Activated B cell treated with CpG ODN at 0.5 μM for 24 hours (primary cell): ENCODE results near the gene MTRFR. TPM values are rescaled to one million over a fixed set of nuclear protein-coding genes. Genes with fewer than 3 reads are reported as not detected.

Experiments used
- ATAC-seq: fragments of 200-7000 bp; cut with Tn5 transposase; one replicate; pipeline ENCODE4 v1.10.0; 2021; ENCODE audit warnings: low read depth, mild to moderate bottlenecking, moderate library complexity
- CTCF ChIA-PET: fragments of 350-600 bp; sonication (Branson Sonifier 250); formaldehyde crosslinking; loops from one replicate; lab custom pipeline; 2021; ENCODE audit warnings: antibody characterized with exemption; lab: Charles Lee
- POLR2A ChIA-PET: fragments of 350-600 bp; sonication (Branson Sonifier 250); formaldehyde crosslinking; loops from one replicate; lab custom pipeline; 2021; ENCODE audit warnings: antibody characterized with exemption; lab: Charles Lee
- DNase-seq: peaks from one replicate; pipeline ENCODE4 v3.0.0; 2022
- H3K27ac Mint-ChIP-seq: one replicate; pipeline ENCODE4 v1.8.0; 2020; ENCODE audit warnings: mixed read lengths
- H3K27me3 Mint-ChIP-seq: one replicate; pipeline ENCODE4 v1.8.0; 2021; ENCODE audit warnings: mixed read lengths
- H3K36me3 Mint-ChIP-seq: one replicate; pipeline ENCODE4 v1.8.0; 2021; ENCODE audit warnings: low read depth, mixed read lengths
- H3K4me1 Mint-ChIP-seq: one replicate; pipeline ENCODE4 v1.8.0; 2021; ENCODE audit warnings: mixed read lengths
- H3K4me3 Mint-ChIP-seq: one replicate; pipeline ENCODE4 v1.8.0; 2020; ENCODE audit warnings: mild to moderate bottlenecking, mixed read lengths
- H3K9me3 Mint-ChIP-seq: one replicate; pipeline ENCODE4 v1.8.0; 2020; ENCODE audit warnings: mixed read lengths
- CTCF ChIP-seq: fragments of 200-600 bp; IDR thresholded peaks from one replicate; pipeline ENCODE4 v1.8.0; 2022; ENCODE audit warnings: antibody characterized with exemption, mild to moderate bottlenecking
- intact Hi-C: fragments of 100-400 bp; cut with micrococcal nuclease; formaldehyde crosslinking; loops from one replicate; pipeline ENCODE4 v1.15.1; 2024
- total RNA-seq: library from RNA; stranded (reverse); gene quantifications from 2 replicates; pipeline ENCODE4 v1.2.3, GENCODE V29; 2022

Gene MTRFR
- total RNA-seq, 1 donor from 2014 or later: 23.6 TPM

GRCh38 chr12:123289911-123290310, 56.7 kb downstream of the MTRFR start:
- no peaks in the 10 kb centered on the region for H3K4me1 Mint-ChIP-seq
- no peaks in the 10 kb centered on the region for H3K27me3 Mint-ChIP-seq
- ATAC-seq (no peak), DNase-seq (no peak)
- no peak overlapping the region for H3K4me3 Mint-ChIP-seq
- ChIA-PET CTCF (no interaction called here), POLR2A (no interaction called here)
- no peak for TF ChIP-seq CTCF
- no peak overlapping the region for H3K27ac Mint-ChIP-seq
- H3K9me3 Mint-ChIP-seq: no peaks in the 10 kb centered on the region
- intact Hi-C loops: no loop called here
- peaks cover 44% of the 10 kb centered on the region for H3K36me3 Mint-ChIP-seq

- ChIA-PET CTCF (no interaction called here), POLR2A (no interaction called here)
- Mint-ChIP-seq H3K4me1 (no peaks in the 10 kb centered on the region), H3K36me3 (peaks cover 73% of the 10 kb centered on the region), H3K27me3 (no peaks in the 10 kb centered on the region), H3K27ac (no peak overlapping the region), H3K9me3 (no peaks in the 10 kb centered on the region), H3K4me3 (no peak overlapping the region)
- no peak for DNase-seq
- ATAC-seq: no peak
- intact Hi-C loops: no loop called here
- TF ChIP-seq CTCF: no peak
These were observed 60.0 kb downstream of the MTRFR start for GRCh38 chr12:123293178-123293760.

- intact Hi-C loops: no loop called here
- ChIA-PET CTCF (no interaction called here), POLR2A (no interaction called here)
- Mint-ChIP-seq H3K4me3 (no peak overlapping the region), H3K9me3 (no peaks in the 10 kb centered on the region), H3K4me1 (no peaks in the 10 kb centered on the region), H3K27me3 (no peaks in the 10 kb centered on the region), H3K36me3 (peaks cover 81% of the 10 kb centered on the region), H3K27ac (no peak overlapping the region)
- DNase-seq (no peak), ATAC-seq (no peak)
- TF ChIP-seq CTCF: no peak
These were observed 71.9 kb downstream of the MTRFR start for GRCh38 chr12:123305136-123305535.

- ATAC-seq (no peak), DNase-seq (no peak)
- intact Hi-C loops: no loop called here
- no peaks in the 10 kb centered on the region for H3K4me1 Mint-ChIP-seq
- POLR2A ChIA-PET: interaction anchor here (0.6 kb wide), 1 partner anchor 296 kb away, joined by 8 read pairs; the partner anchor contains the start of gene DDX55
- H3K27ac Mint-ChIP-seq: no peak overlapping the region
- TF ChIP-seq CTCF: no peak
- no peaks in the 10 kb centered on the region for H3K9me3 Mint-ChIP-seq
- H3K27me3 Mint-ChIP-seq: no peaks in the 10 kb centered on the region
- H3K4me3 Mint-ChIP-seq: no peak overlapping the region
- H3K36me3 Mint-ChIP-seq: peaks cover 83% of the 10 kb centered on the region
- CTCF ChIA-PET: no interaction called here
These were observed 73.0 kb downstream of the MTRFR start for GRCh38 chr12:123306200-123306599.

Other genes starting within 250 kb of the MTRFR start
- 12.9 and 13.7 TPM in 2 replicates for gene PITPNM2, start 82.3 kb upstream of the MTRFR start, total RNA-seq
- 37.3 and 47.2 TPM in 2 replicates for gene MPHOSPH9, start 295 bp upstream of the MTRFR start, total RNA-seq
- 9.1 and 11.9 TPM in 2 replicates for gene CDK2AP1, start 38.4 kb downstream of the MTRFR start, total RNA-seq
- 43.2 and 48.6 TPM in 2 replicates for gene SBNO1, start 131.4 kb downstream of the MTRFR start, total RNA-seq
- 29.4 and 36.0 TPM in 2 replicates for gene KMT5A, start 150.7 kb downstream of the MTRFR start, total RNA-seq
- 11.2 and 12.2 TPM in 2 replicates for gene RILPL2, start 203.2 kb downstream of the MTRFR start, total RNA-seq
- 39.5 and 51.5 TPM in 2 replicates for gene SNRNP35, start 224.7 kb downstream of the MTRFR start, total RNA-seq